HEK293 (cell line): ENCODE measurements around the gene LYZL2.

Source experiments
- BCL11B ChIP-seq: fragments of 450-650 bp; formaldehyde crosslinking; IDR thresholded peaks from 2 replicates; pipeline ENCODE4 v1.5.1; 2016; ENCODE audit warnings: low read depth, missing biosample characterization, missing genetic modification characterization
- CTCF ChIP-seq: fragments of 450-650 bp; formaldehyde crosslinking; IDR thresholded peaks from 2 replicates; pipeline ENCODE4 v1.5.1; 2016; ENCODE audit warnings: missing biosample characterization, missing genetic modification characterization
- PBX3 ChIP-seq: sonication (generic); formaldehyde crosslinking; IDR thresholded peaks from 2 replicates; pipeline ENCODE4 v1.8.1; 2022; ENCODE audit warnings: mild to moderate bottlenecking, moderate library complexity, missing genetic modification reagents
- ZNF449 ChIP-seq: fragments of 450-650 bp; formaldehyde crosslinking; IDR thresholded peaks from 2 replicates; pipeline ENCODE4 v1.5.1; 2017; ENCODE audit warnings: missing biosample characterization, mild to moderate bottlenecking, missing genetic modification characterization, moderate library complexity

- no peak for TF ChIP-seq CTCF (tag by site-specific recombination)
- TF ChIP-seq ZNF449 (tag by site-specific recombination), result no peak
- no peak for TF ChIP-seq BCL11B (tag by site-specific recombination)
- no peak for TF ChIP-seq PBX3 (CRISPR knock-in tag)
These were observed 64.1 kb downstream of the LYZL2 start for GRCh38 chr10:30565449-30565848.
